CD14-positive monocyte (primary cell): ENCODE results near the gene TUBG2. TPM values are rescaled to one million over a fixed set of nuclear protein-coding genes. Genes with fewer than 3 reads are reported as not detected.

Source experiments
- DNase-seq, 3 donors: peaks; one replicate each; pipeline ENCODE4 v3.0.0-alpha.2; 2011 to 2022
- H2AFZ ChIP-seq: 2 replicates; pipeline ENCODE4 v1.6.0; 2012; ENCODE audit warnings: mild to moderate bottlenecking, low read depth, low read length, inconsistent platforms; ENCODE audit not compliant: insufficient read depth, poor library complexity, severe bottlenecking
- H3K27ac ChIP-seq, 2 donors: 1 replicate in 1 of 2; 2 replicates in 1 of 2; pipeline ENCODE4 v1.5.1; 2012 to 2013; ENCODE audit warnings: low read length in 2 of 2, control low read depth in 1 of 2, inconsistent platforms in 1 of 2, low read depth in 1 of 2, mild to moderate bottlenecking in 1 of 2
- H3K27me3 ChIP-seq, 2 donors: one replicate each; pipeline versions ENCODE4 v1.6.0 to v1.6.1; 2011 to 2013; ENCODE audit warnings: low read length in 2 of 2; ENCODE audit not compliant: control insufficient read depth in 2 of 2, insufficient read depth in 2 of 2
- H3K36me3 ChIP-seq, 2 donors: replicated peaks in 1 of 2; 1 replicate in 1 of 2; 2 replicates in 1 of 2; pipeline versions ENCODE4 v1.5.1 to v1.6.1; 2012 to 2013; ENCODE audit warnings: low read length in 2 of 2, control low read depth in 1 of 2, inconsistent platforms in 1 of 2, mild to moderate bottlenecking in 1 of 2; ENCODE audit not compliant: insufficient read depth in 2 of 2, control insufficient read depth in 1 of 2
- H3K4me1 ChIP-seq, 2 donors: 1 replicate in 1 of 2; 2 replicates in 1 of 2; pipeline versions ENCODE4 v1.5.1 to v1.6.1; 2012 to 2013; ENCODE audit warnings: low read length in 2 of 2, control low read depth in 1 of 2, inconsistent platforms in 1 of 2, mild to moderate bottlenecking in 1 of 2, moderate library complexity in 1 of 2; ENCODE audit not compliant: insufficient read depth in 2 of 2, control insufficient read depth in 1 of 2
- H3K4me2 ChIP-seq: replicated peaks from 2 replicates; pipeline ENCODE3; 2012; ENCODE audit warnings: low read length, moderate library complexity, mild to moderate bottlenecking; ENCODE audit not compliant: poor library complexity, severe bottlenecking; ENCODE audit errors: extremely low read depth
- H3K4me3 ChIP-seq, 3 experiments: fragments of 200-600 bp in 1 of 3; sonication (generic) in 1 of 3; replicated peaks in 1 of 3; 1 replicate in 2 of 3; 2 replicates in 1 of 3; pipeline ENCODE4 v1.5.1; 2011 to 2013; ENCODE audit warnings: low read length in 3 of 3, mild to moderate bottlenecking in 3 of 3, control low read depth in 2 of 3, low read depth in 2 of 3, inconsistent platforms in 1 of 3, moderate library complexity in 1 of 3
- H3K79me2 ChIP-seq: 2 replicates; pipeline ENCODE4 v1.6.0; 2012; ENCODE audit warnings: mild to moderate bottlenecking, control low read depth, inconsistent platforms, low read length, moderate library complexity; ENCODE audit not compliant: insufficient read depth
- H3K9ac ChIP-seq: 2 replicates; pipeline ENCODE4 v1.6.0; 2017; ENCODE audit warnings: low read length, mild to moderate bottlenecking; ENCODE audit not compliant: insufficient read depth, poor library complexity, severe bottlenecking
- H3K9me3 ChIP-seq, 2 donors: replicated peaks in 1 of 2; 1 replicate in 1 of 2; 2 replicates in 1 of 2; pipeline versions ENCODE4 v1.5.1 to v1.6.1; 2012 to 2013; ENCODE audit warnings: low read length in 2 of 2, control low read depth in 1 of 2; ENCODE audit not compliant: control insufficient read depth in 1 of 2, insufficient read depth in 1 of 2
- H4K20me1 ChIP-seq: 2 replicates; pipeline ENCODE4 v1.6.0; 2012; ENCODE audit warnings: mild to moderate bottlenecking, low read length, control low read depth, moderate library complexity; ENCODE audit not compliant: insufficient read depth
- H3K27ac Mint-ChIP-seq, 7 donors: one replicate each; pipeline ENCODE4 v1.8.0; 2020; ENCODE audit warnings: mild to moderate bottlenecking in 7 of 7, mixed read lengths in 7 of 7, moderate library complexity in 6 of 7, inconsistent platforms in 2 of 7
- H3K27me3 Mint-ChIP-seq, 3 donors: one replicate each; pipeline ENCODE4 v1.8.0; 2021 to 2022; ENCODE audit warnings: low read depth in 3 of 3, mild to moderate bottlenecking in 3 of 3, mixed read lengths in 3 of 3, moderate library complexity in 3 of 3, inconsistent platforms in 1 of 3
- H3K36me3 Mint-ChIP-seq, 2 donors: one replicate each; pipeline ENCODE4 v1.8.0; 2020; ENCODE audit warnings: mixed read lengths in 2 of 2, inconsistent platforms in 1 of 2, mild to moderate bottlenecking in 1 of 2
- H3K4me1 Mint-ChIP-seq: one replicate; pipeline ENCODE4 v1.8.0; 2020; ENCODE audit warnings: mild to moderate bottlenecking, mixed read lengths
- H3K4me3 Mint-ChIP-seq, 2 donors: one replicate each; pipeline ENCODE4 v1.8.0; 2020; ENCODE audit warnings: mild to moderate bottlenecking in 2 of 2, mixed read lengths in 2 of 2, moderate library complexity in 1 of 2
- H3K9me3 Mint-ChIP-seq, 7 donors: one replicate each; pipeline ENCODE4 v1.8.0; 2020 to 2022; ENCODE audit warnings: mixed read lengths in 7 of 7, mild to moderate bottlenecking in 6 of 7, moderate library complexity in 6 of 7, inconsistent platforms in 2 of 7
- CTCF ChIP-seq: fragments of 200-600 bp; IDR thresholded peaks from one replicate; pipeline ENCODE4 v1.8.0; 2022; ENCODE audit warnings: antibody characterized with exemption, mild to moderate bottlenecking
- WGBS: methylation state at CpG from one replicate; pipeline ENCODE4 v1.1.5; 2013; ENCODE audit warnings: missing lambda C conversion rate; ENCODE audit not compliant: insufficient coverage; 5-methylcytosine and 5-hydroxymethylcytosine counted together
- intact Hi-C, 2 donors: fragments of 100-400 bp; cut with micrococcal nuclease; formaldehyde crosslinking; loops; one replicate each; pipeline versions ENCODE4 v1.15.0 to v1.15.1; 2023
- polyA plus RNA-seq, 3 donors: library from polyadenylated mRNA; depleted of rRNA in 1 of 3; unstranded in 2 of 3; stranded (reverse) in 1 of 3; fragments of 300-500 nt in 2 of 3; fragments of >200 nt in 1 of 3; fragmentation: Illumina TruSeq in 2 of 3; gene quantifications; 1 replicate in 2 of 3; 2 replicates in 1 of 3; pipeline ENCODE4 v1.2.3, GENCODE V29; 2012 to 2021

TUBG2 gene
- polyA plus RNA-seq, 3 donors: 0.31 to 7.3 (median 0.47) TPM

- Histone ChIP-seq H3K79me2 (no peaks in the 10 kb centered on the region), H3K4me1 (peaks cover 3 to 7% of the 10 kb centered on the region in 2 donors), H3K9me3 (no peaks in the 10 kb centered on the region), H2AFZ (no peak overlapping the region), H3K4me2 (no peak overlapping the region), H3K4me3 (no peak overlapping the region), H3K36me3 (no peaks in the 10 kb centered on the region), H3K27me3 (no peaks in the 10 kb centered on the region), H4K20me1 (no peaks in the 10 kb centered on the region), H3K27ac (no peak overlapping the region), H3K9ac (no peak overlapping the region)
- Mint-ChIP-seq H3K4me3 (no peak overlapping the region), H3K4me1 (peaks cover 7% of the 10 kb centered on the region), H3K27ac (no peak overlapping the region), H3K36me3 (no peaks in the 10 kb centered on the region), H3K27me3 (peaks cover 2 to 5% (median 3%) of the 10 kb centered on the region in 3 donors), H3K9me3 (no peaks in the 10 kb centered on the region)
- no peak for TF ChIP-seq CTCF
- 91% methylated on average over 1 of the region's 3 CpGs for WGBS
- peak in 1 of 3 donors; percentile 36 for DNase-seq
- intact Hi-C loops: no loop called here
These were observed 29.6 kb upstream of the TUBG2 start for GRCh38 chr17:42629411-42630009.

GRCh38 chr17:42632949-42633444 is 26.1 kb upstream of the TUBG2 start:
- H3K4me1 ChIP-seq: peaks cover 3 to 7% of the 10 kb centered on the region in 2 donors
- no peaks in the 10 kb centered on the region for H3K27me3 ChIP-seq
- Mint-ChIP-seq H3K4me3 (no peak overlapping the region), H3K4me1 (peaks cover 7% of the 10 kb centered on the region), H3K36me3 (no peaks in the 10 kb centered on the region), H3K9me3 (peaks cover 0 to 4% (median 0%) of the 10 kb centered on the region in 7 donors), H3K27ac (peak overlapping the region in 1 of 7 donors; percentile 42), H3K27me3 (peaks cover 2 to 5% (median 3%) of the 10 kb centered on the region in 3 donors)
- DNase-seq: no peak
- H3K9ac ChIP-seq: no peak overlapping the region
- H3K4me2 ChIP-seq: no peak overlapping the region
- intact Hi-C loops: no loop called here
- H3K27ac ChIP-seq: no peak overlapping the region
- no peak overlapping the region for H3K4me3 ChIP-seq
- no peaks in the 10 kb centered on the region for H3K79me2 ChIP-seq
- no peaks in the 10 kb centered on the region for H4K20me1 ChIP-seq
- no peak overlapping the region for H2AFZ ChIP-seq
- WGBS: 95% methylated on average over 7 of the region's 9 CpGs
- no peak for TF ChIP-seq CTCF
- no peaks in the 10 kb centered on the region for H3K36me3 ChIP-seq
- no peaks in the 10 kb centered on the region for H3K9me3 ChIP-seq
